ENCODE data around the gene ZNF354C.

DNA sequence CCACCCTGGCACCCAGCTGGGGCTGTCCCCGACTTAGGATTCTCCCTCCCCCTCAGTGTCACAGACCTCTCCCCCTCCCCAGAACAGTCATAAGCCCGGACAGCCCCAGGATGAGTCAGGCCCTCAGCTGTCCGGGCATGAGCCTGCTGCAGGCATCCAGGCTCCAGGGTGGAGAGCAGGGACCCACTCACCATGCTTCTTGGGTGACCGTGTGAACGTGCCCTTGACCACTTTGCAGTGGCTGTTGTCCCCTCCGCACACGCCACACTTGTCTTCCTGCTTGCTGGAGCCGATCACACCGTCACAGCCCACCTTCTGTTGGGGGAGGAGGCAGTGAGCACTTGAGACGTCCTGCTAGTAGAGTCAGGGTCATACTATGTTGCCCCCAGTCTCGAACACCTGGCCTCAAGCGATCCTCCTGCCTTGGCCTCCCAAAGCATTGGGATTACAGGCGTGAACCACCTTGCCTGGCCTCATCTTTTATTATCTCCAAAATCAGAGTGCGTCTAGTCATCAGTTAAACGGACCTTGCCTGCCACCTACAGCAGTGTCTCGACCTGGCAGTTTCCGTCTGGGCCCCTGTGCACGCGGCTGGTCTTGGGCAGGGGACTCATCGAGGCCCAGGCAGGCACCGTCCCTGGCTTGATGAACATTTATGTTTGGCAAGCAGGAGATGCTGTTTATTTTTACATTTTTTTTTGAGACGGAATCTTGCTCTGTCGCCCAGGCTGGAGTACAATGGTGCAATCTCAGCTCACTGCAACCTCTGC is 72.6 kb downstream of the ZNF354C start:
- TF ChIP-seq, protein P1, sequence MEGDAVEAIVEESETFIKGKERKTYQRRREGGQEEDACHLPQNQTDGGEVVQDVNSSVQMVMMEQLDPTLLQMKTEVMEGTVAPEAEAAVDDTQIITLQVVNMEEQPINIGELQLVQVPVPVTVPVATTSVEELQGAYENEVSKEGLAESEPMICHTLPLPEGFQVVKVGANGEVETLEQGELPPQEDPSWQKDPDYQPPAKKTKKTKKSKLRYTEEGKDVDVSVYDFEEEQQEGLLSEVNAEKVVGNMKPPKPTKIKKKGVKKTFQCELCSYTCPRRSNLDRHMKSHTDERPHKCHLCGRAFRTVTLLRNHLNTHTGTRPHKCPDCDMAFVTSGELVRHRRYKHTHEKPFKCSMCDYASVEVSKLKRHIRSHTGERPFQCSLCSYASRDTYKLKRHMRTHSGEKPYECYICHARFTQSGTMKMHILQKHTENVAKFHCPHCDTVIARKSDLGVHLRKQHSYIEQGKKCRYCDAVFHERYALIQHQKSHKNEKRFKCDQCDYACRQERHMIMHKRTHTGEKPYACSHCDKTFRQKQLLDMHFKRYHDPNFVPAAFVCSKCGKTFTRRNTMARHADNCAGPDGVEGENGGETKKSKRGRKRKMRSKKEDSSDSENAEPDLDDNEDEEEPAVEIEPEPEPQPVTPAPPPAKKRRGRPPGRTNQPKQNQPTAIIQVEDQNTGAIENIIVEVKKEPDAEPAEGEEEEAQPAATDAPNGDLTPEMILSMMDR (IDR thresholded peaks at IDR 0.05) = no peak
- no peak for TF ChIP-seq POLR2A (IDR thresholded peaks at IDR 0.05)
